Measurements from ENCODE around the gene GOLGA6L10. TPM values are rescaled to one million over a fixed set of nuclear protein-coding genes. Genes with fewer than 3 reads are reported as not detected.

Gene GOLGA6L10
- total and polyA plus RNA-seq, 2 experiments from 2014 or later, result 0.07 to 0.23 TPM

DNA sequence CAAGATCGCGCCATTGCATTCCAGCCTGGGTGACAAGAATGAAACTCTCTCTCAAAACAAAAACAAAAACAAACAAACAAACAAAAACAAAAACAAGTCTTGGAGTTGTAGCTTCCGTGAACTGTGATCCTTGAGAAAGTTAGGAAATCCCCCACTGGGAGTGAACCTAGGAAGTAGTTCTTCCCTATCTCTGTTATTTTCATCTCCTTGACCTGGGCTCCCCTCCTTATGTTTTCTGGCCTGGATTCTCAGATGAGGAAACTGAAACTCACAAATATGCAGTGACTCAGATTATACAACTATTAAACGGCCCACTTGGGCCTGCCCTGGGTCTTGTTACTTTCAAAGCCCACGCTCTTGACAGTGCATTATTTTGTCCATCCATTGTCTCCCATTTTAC is 57.0 kb downstream of the GOLGA6L10 start:
- Histone ChIP-seq H3K4me2 (no peak overlapping the region), H3F3A (replicated peaks; ENCODE audit: low read depth) (no peaks in the 10 kb centered on the region), H3K36me3 (ENCODE audit: insufficient read depth) (no peaks in the 10 kb centered on the region), H4K20me1 (replicated peaks; ENCODE audit: insufficient read depth) (no peaks in the 10 kb centered on the region), H3K4me3 (no peak overlapping the region), H3K9me2 (ENCODE audit: insufficient read depth) (no peaks in the 10 kb centered on the region), H3K27me3 (ENCODE audit: insufficient read depth) (no peaks in the 10 kb centered on the region), H3K4me1 (ENCODE audit: insufficient read depth) (no peaks in the 10 kb centered on the region), H3K27ac (ENCODE audit: low read depth) (no peak overlapping the region), H3K79me2 (replicated peaks; ENCODE audit: insufficient read depth) (no peaks in the 10 kb centered on the region), H2AFZ (no peak overlapping the region)
- H3K27me3 Mint-ChIP-seq (ENCODE audit: insufficient read depth, low read depth, poor library complexity), result no peaks in the 10 kb centered on the region
- H3K36me3 Mint-ChIP-seq (ENCODE audit: low read depth), result no peaks in the 10 kb centered on the region
- TF ChIP-seq JUNB (IDR thresholded peaks at IDR 0.05; ENCODE audit: unreplicated experiment) (no peak), ZNF114 (CRISPR knock-in tag; IDR thresholded peaks at IDR 0.05) (no peak), POLR2AphosphoS5 (IDR thresholded peaks at IDR 0.05; ENCODE audit: low read depth) (no peak), STAT1 (IDR thresholded peaks at IDR 0.05; ENCODE audit: unreplicated experiment) (no peak), ZNF331 (CRISPR knock-in tag; IDR thresholded peaks at IDR 0.05; ENCODE audit: low read depth) (no peak)
- TF ChIP-seq, protein P1, sequence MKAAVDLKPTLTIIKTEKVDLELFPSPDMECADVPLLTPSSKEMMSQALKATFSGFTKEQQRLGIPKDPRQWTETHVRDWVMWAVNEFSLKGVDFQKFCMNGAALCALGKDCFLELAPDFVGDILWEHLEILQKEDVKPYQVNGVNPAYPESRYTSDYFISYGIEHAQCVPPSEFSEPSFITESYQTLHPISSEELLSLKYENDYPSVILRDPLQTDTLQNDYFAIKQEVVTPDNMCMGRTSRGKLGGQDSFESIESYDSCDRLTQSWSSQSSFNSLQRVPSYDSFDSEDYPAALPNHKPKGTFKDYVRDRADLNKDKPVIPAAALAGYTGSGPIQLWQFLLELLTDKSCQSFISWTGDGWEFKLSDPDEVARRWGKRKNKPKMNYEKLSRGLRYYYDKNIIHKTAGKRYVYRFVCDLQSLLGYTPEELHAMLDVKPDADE (IDR thresholded peaks at IDR 0.05), result no peak
- TF ChIP-seq, protein P2, sequence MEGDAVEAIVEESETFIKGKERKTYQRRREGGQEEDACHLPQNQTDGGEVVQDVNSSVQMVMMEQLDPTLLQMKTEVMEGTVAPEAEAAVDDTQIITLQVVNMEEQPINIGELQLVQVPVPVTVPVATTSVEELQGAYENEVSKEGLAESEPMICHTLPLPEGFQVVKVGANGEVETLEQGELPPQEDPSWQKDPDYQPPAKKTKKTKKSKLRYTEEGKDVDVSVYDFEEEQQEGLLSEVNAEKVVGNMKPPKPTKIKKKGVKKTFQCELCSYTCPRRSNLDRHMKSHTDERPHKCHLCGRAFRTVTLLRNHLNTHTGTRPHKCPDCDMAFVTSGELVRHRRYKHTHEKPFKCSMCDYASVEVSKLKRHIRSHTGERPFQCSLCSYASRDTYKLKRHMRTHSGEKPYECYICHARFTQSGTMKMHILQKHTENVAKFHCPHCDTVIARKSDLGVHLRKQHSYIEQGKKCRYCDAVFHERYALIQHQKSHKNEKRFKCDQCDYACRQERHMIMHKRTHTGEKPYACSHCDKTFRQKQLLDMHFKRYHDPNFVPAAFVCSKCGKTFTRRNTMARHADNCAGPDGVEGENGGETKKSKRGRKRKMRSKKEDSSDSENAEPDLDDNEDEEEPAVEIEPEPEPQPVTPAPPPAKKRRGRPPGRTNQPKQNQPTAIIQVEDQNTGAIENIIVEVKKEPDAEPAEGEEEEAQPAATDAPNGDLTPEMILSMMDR (conservative IDR thresholded peaks at IDR 0.05; ENCODE audit: low read depth in 2 of 2), result no peak
- TF ChIP-seq, protein P3, sequence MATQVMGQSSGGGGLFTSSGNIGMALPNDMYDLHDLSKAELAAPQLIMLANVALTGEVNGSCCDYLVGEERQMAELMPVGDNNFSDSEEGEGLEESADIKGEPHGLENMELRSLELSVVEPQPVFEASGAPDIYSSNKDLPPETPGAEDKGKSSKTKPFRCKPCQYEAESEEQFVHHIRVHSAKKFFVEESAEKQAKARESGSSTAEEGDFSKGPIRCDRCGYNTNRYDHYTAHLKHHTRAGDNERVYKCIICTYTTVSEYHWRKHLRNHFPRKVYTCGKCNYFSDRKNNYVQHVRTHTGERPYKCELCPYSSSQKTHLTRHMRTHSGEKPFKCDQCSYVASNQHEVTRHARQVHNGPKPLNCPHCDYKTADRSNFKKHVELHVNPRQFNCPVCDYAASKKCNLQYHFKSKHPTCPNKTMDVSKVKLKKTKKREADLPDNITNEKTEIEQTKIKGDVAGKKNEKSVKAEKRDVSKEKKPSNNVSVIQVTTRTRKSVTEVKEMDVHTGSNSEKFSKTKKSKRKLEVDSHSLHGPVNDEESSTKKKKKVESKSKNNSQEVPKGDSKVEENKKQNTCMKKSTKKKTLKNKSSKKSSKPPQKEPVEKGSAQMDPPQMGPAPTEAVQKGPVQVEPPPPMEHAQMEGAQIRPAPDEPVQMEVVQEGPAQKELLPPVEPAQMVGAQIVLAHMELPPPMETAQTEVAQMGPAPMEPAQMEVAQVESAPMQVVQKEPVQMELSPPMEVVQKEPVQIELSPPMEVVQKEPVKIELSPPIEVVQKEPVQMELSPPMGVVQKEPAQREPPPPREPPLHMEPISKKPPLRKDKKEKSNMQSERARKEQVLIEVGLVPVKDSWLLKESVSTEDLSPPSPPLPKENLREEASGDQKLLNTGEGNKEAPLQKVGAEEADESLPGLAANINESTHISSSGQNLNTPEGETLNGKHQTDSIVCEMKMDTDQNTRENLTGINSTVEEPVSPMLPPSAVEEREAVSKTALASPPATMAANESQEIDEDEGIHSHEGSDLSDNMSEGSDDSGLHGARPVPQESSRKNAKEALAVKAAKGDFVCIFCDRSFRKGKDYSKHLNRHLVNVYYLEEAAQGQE (IDR thresholded peaks at IDR 0.05; ENCODE audit: unreplicated experiment), result no peak
- no peak overlapping the region for H3K4me3 Mint-ChIP-seq
- ATAC-seq (no peak), DNase-seq (ENCODE audit: low spot score) (no peak)
- H3K4me1 Mint-ChIP-seq, result peaks cover 11% of the 10 kb centered on the region; the same call in 2 of the 3 replicates
- H3K27ac Mint-ChIP-seq, result no peak overlapping the region; the same call in 1 of the 2 replicates
- H3K9me3 Mint-ChIP-seq, result peaks cover 3% of the 10 kb centered on the region; the same call in 1 of the 3 replicates

Other genes with a start within 250 kb of the GOLGA6L10 start
- 46.4 and 58.7 TPM in 2 replicates for gene EFL1, start 86.7 kb downstream of the GOLGA6L10 start, total RNA-seq (2014; rRNA removed; shearing (Covaris generic))
- 11.8 and 15.4 TPM in 2 replicates for gene EFL1, start 86.7 kb downstream of the GOLGA6L10 start, polyA plus RNA-seq (2016; fragmentation: Nextera tagmentation; extraction: Ambion mirVana)
- gene SAXO2, start 86.7 kb downstream of the GOLGA6L10 start, total RNA-seq (2014; rRNA removed; shearing (Covaris generic)), result 0.73 TPM in 1 of 2 replicates, not detected in the other
- gene SAXO2, start 86.7 kb downstream of the GOLGA6L10 start, polyA plus RNA-seq (2016; fragmentation: Nextera tagmentation; extraction: Ambion mirVana), result 4.9 and 10.1 TPM in 2 replicates
- gene GOLGA6L9, start 80.3 kb upstream of the GOLGA6L10 start, total RNA-seq (2014; rRNA removed; shearing (Covaris generic)), result 12.7 and 13.0 TPM in 2 replicates
- gene GOLGA6L9, start 80.3 kb upstream of the GOLGA6L10 start, polyA plus RNA-seq (2016; fragmentation: Nextera tagmentation; extraction: Ambion mirVana), result 9.6 and 11.0 TPM in 2 replicates
- gene RPS17, start 191.0 kb upstream of the GOLGA6L10 start, total RNA-seq (2014; rRNA removed; shearing (Covaris generic)), result 1,579 and 1,741 TPM in 2 replicates
- gene RPS17, start 191.0 kb upstream of the GOLGA6L10 start, polyA plus RNA-seq (2016; fragmentation: Nextera tagmentation; extraction: Ambion mirVana), result 1,928 and 2,137 TPM in 2 replicates

All from GM23338 (cell line).